ENCODE results near the gene MAP6. TPM values are rescaled to one million over a fixed set of nuclear protein-coding genes. Genes with fewer than 3 reads are reported as not detected.

The MAP6 gene
- total RNA-seq, 4 donors from 2014 or later, result 0.35 to 5.0 (median 0.75) TPM

- peaks cover 0 to 46% (median 4%) of the 10 kb centered on the region in 4 donors for H3K4me1 ChIP-seq
- no peaks in the 10 kb centered on the region for H3K9me3 ChIP-seq
- no peak for DNase-seq
- TF ChIP-seq POLR2A (IDR thresholded peaks at IDR 0.05), result no peak
- TF ChIP-seq CTCF (IDR thresholded peaks at IDR 0.05), result no peak
- H3K4me3 ChIP-seq, result peak overlapping the region in 1 of 4 donors; percentile 8
- peak overlapping the region; percentile 61 to 86 (median 76) for H3K27ac ChIP-seq
- no peaks in the 10 kb centered on the region for H3K27me3 ChIP-seq
- H3K36me3 ChIP-seq, result no peaks in the 10 kb centered on the region
Measured at GRCh38 chr11:75557666-75558494, 111.0 kb downstream of the MAP6 start.

GRCh38 chr11:75556275-75556674 lies 112.6 kb downstream of the MAP6 start:
- no peak for TF ChIP-seq POLR2A (IDR thresholded peaks at IDR 0.05)
- no peak for TF ChIP-seq CTCF (IDR thresholded peaks at IDR 0.05)
- no peak overlapping the region for H3K27ac ChIP-seq
- H3K4me1 ChIP-seq, result peaks cover 0 to 40% (median 4%) of the 10 kb centered on the region in 4 donors
- H3K4me3 ChIP-seq, result no peak overlapping the region
- no peaks in the 10 kb centered on the region for H3K27me3 ChIP-seq
- H3K36me3 ChIP-seq, result no peaks in the 10 kb centered on the region
- H3K9me3 ChIP-seq, result no peaks in the 10 kb centered on the region
- DNase-seq, result no peak

GRCh38 chr11:75555079-75555811 lies 113.6 kb downstream of the MAP6 start:
- Histone ChIP-seq H3K9me3 (no peaks in the 10 kb centered on the region), H3K4me3 (no peak overlapping the region), H3K27me3 (no peaks in the 10 kb centered on the region), H3K27ac (peak overlapping the region; percentile 24 to 85 (median 64)), H3K4me1 (peaks cover 0 to 34% (median 4%) of the 10 kb centered on the region in 4 donors), H3K36me3 (no peaks in the 10 kb centered on the region)
- no peak for TF ChIP-seq CTCF (IDR thresholded peaks at IDR 0.05)
- no peak for TF ChIP-seq POLR2A (IDR thresholded peaks at IDR 0.05)
- DNase-seq, result no peak

GRCh38 chr11:75554258-75555022 lies 114.4 kb downstream of the MAP6 start:
- Histone ChIP-seq H3K9me3 (no peaks in the 10 kb centered on the region), H3K4me1 (peaks cover 0 to 29% (median 3%) of the 10 kb centered on the region in 4 donors), H3K4me3 (no peak overlapping the region), H3K27ac (peak overlapping the region; percentile 24 to 85 (median 67)), H3K27me3 (no peaks in the 10 kb centered on the region), H3K36me3 (no peaks in the 10 kb centered on the region)
- TF ChIP-seq POLR2A (IDR thresholded peaks at IDR 0.05), result no peak
- no peak for TF ChIP-seq CTCF (IDR thresholded peaks at IDR 0.05)
- peak; percentile 27 to 84 (median 73) for DNase-seq

GRCh38 chr11:75553889-75554257 lies 115.0 kb downstream of the MAP6 start:
- H3K4me3 ChIP-seq, result no peak overlapping the region
- TF ChIP-seq POLR2A (IDR thresholded peaks at IDR 0.05) (no peak), CTCF (IDR thresholded peaks at IDR 0.05) (no peak)
- DNase-seq, result no peak
- H3K27ac ChIP-seq, result peak overlapping the region; percentile 24 to 85 (median 67)
- H3K36me3 ChIP-seq, result no peaks in the 10 kb centered on the region
- no peaks in the 10 kb centered on the region for H3K9me3 ChIP-seq
- no peaks in the 10 kb centered on the region for H3K27me3 ChIP-seq
- H3K4me1 ChIP-seq, result peaks cover 0 to 24% (median 1%) of the 10 kb centered on the region in 4 donors

Measured in Peyer's patch (tissue), 4 donors.